ENCODE data around the gene LRCOL1.
A peak's percentile ranks its signal among the peaks of the same experiment; 100 is the strongest.

Gene LRCOL1

GRCh38 chr12:132581348-132582057, 28.9 kb downstream of the LRCOL1 start:
- DNase-seq, result no peak

- no peak for DNase-seq
These were observed 29.6 kb downstream of the LRCOL1 start for GRCh38 chr12:132580701-132581292.

- DNase-seq, result peak; percentile 71
These were observed 30.6 kb downstream of the LRCOL1 start for GRCh38 chr12:132579744-132580143.

DNA sequence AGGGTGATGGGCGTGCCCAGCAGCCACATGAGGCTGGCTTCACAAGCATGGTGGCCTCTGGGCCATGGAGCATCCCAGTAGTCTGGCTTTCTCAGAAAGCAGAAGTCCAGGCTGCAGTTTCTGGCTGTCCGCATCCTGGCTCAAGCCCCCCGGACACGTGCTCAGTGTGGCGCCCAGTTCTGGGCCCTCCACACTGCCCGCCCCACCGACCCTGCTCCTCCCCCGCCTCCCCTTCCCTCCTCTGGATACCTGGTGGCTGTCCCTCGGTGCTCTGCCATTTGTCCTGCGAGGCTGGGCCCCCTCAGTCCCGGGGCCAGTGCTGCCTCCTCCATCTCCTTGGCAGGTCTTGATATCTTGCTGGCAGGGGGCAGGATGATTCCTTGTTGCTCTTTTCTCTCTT, 31.6 kb downstream of the LRCOL1 start:
- no peak for DNase-seq

DNA sequence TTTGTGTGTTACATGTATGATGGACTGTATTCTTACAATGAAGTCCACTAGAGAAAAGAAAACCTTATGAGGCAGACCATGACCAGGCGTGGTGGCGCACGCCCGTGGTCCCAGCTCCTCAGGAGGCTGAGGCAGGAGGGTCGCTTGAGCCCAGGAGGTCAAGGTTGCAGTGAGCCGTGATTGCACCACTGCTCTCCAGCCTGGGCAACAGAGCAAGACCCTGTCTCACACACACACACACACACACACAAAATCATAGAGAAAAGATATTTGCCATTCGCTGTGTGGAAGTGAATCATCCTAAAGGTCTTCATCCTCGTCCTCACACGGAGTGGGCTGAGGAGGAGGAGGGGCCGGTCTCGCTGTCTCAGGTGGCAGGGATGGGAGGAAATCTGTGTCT, 32.3 kb downstream of the LRCOL1 start:
- DNase-seq, result no peak

DNA sequence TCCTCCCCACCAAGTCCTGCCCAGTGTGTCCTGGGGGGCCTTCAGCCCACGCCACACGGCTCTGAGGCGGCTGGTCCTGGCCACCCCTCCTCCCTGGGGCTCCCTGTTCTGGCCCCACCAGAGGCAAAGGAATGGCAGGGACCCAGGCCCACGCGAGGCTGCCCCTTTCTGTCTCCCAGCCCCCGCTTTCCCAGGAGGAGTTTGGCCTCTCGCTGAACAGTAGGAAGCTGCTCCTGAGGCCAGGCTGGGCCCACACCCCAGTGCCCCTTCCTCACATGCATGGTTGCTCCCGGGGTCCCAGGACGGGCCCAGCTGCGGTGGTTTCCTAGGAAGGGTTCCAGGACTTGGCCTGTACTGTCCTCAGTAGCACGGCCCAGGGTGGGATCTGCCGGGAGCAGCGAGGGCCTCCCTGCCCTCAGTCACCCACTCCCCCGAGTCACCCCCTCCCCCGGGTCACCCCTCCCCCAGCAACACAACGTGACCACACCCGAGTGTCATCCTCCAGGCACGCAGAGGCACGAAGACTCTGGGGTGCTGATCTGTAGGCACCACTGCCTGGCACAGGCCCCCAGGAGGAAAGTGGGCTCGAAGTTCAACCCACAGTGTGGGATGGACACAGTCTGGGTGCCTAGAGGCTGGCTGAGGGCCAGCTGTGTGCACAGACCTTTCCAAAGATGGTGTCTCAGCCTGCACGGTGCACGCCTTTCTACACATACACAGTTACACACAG, 33.0 kb downstream of the LRCOL1 start:
- no peak for DNase-seq

DNA sequence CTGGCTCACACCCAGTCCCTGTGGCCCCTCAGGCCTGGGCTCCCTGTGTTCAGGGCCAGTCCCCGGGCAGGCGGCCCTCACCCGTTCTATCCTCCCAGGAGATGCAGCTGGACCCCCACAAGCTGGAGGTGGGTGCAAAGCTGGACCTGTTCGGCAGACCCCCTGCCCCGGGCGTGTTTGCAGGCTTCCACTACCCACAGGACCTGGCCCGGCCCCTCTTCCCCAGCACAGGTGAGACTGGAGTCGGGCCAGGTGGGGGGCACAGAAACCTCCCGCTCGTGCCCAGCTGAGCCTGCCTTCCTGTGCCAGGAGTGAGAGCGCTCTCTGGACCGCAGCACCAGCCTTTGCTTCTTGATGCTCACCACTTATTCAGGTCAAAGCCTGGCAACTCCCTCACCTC, 33.7 kb downstream of the LRCOL1 start:
- DNase-seq, result no peak

- no peak for DNase-seq
These were observed 34.7 kb downstream of the LRCOL1 start for GRCh38 chr12:132575661-132576060.

GRCh38 chr12:132574271-132574996, 35.9 kb downstream of the LRCOL1 start:
- no peak for DNase-seq

DNA sequence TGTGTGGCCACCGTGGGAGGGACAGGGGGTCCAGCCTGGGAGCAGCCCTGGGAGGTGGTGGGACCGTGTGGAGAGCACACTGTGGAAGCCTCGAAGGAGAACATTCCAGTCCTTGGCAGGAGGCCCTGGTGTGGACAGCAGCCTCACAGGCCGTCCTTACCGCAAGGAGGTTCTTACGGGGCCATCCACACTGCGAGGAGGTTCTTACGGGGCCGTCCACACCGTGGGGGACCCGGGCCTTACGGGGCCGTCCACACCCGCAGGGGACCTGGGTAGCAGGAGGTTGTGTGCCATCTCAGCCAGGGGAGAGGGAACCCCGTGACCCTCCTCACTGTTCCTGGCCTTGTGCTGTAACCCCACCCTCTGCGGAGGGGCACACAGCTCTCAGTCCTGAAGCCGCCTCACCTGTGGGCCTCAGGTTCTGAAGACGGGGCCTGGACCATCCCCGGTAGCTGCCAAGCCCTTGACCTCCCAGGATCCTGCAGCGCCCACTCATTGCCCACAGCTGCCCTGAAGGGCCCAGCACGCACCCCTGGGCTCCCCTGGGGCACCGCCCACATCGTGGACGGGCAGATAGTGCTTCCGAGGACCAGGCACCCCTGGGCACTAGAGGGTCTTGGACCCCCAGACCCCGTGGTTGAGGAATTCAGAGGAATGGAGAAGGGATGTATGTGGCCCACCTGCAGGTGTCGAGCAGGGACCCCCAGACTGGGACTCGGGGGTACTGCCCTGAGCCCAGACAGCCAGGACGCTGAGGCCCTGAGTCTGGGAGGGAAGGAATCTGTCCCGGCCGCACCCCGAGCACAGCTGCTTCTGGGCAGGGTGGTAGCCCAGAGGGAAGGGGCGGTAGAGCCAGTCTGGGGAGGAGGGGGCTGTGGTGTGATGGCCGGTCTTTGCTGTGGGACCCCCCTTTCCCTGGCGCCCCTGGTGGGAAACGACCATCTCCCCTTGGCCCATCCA, 37.3 kb downstream of the LRCOL1 start:
- DNase-seq, result no peak

- no peak for DNase-seq
These were observed 38.3 kb downstream of the LRCOL1 start for GRCh38 chr12:132572106-132572505.

GRCh38 chr12:132571598-132571997, 38.8 kb downstream of the LRCOL1 start:
- DNase-seq, result no peak

DNA sequence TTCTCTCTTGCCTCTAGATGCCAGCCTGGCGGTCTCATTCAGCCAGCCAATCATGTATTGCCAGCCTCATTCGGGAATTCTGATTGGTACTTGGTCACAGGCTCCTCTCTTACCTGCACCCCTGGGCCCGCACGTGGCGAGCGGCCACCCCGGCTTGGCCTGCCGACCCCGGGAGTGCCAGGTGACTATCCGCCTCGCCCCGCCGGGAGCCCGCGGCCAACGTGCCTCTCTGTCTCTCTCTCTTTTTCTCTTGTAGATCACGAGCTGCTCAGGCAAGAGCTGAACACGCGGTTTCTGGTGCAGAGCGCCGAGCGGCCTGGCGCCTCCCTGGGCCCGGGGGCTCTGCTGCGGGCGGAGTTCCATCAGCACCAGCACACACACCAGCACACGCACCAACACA, 39.3 kb downstream of the LRCOL1 start:
- DNase-seq, result no peak

DNA sequence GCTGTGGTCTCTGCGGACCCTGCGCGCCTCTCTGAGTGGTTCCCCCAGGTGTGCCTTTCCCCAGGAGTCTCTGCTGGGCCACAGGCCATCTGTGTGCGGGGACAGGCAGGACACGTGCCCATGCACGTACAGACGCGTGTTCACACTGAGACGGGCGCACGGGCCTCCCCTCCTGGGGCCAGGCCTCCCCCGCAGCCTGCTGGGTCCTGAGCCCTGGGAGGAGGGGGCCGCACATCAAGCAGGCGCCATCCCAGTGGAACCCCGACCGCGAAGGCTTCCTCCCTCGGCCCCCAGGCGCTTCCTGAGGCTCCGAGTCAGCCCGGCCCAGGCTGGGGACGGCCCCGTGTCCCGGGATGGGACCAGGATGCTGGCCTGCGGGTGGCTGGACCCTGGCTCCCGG, 39.7 kb downstream of the LRCOL1 start:
- no peak for DNase-seq

GRCh38 chr12:132569856-132570480, 40.4 kb downstream of the LRCOL1 start:
- DNase-seq, result no peak

DNA sequence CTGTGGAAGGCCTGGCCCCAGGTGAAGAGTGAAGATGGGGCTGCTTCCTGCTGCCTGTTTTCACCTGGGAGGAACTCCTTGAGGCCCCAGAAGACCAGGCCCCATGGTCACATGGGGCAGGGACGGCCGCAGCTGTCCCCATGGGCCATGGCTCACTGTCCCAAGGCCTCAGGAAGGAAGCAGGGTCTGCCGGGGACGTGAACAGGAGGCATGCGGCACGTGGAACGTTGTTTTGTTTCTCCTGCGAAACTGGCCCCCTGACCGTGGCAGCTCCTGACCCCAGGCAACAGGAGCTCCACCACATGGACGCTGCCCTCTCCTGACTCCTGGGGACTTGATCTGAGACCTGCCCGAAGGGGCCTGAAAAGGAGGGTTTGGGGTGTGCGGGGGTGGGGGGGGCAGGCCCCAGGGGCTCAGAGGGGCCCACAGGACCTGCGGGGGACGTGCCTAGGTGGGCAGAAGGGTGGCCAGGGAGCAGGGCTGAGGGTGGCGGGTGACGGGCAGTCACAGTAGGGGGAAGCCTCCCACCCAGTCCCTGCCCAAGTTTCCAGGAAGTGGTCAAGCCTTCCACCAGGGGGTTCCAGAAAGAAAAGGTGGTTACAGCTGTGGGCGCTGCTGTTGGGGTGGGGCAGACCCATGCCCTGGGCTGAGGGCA, 41.4 kb downstream of the LRCOL1 start:
- no peak for DNase-seq

DNA sequence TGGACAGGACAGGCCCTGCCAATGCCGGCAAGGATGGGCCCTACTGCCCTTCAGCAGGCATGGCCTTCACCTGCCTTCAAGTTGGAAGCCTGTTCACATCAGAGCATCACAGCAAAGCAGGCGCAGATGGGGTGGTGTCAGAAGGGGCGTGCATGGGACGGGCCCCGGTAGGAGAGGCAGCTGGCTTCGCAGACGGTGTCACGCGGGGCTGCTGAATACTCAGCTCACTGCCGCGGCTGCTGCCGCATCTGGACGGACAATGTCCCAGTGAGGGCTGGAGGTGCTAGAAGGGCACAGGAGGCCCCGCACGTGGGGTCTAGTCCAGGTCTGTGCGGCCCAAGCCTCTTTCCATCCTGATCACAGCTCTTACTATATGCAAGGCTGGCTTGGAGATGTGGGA, 42.1 kb downstream of the LRCOL1 start:
- DNase-seq, result no peak

DNA sequence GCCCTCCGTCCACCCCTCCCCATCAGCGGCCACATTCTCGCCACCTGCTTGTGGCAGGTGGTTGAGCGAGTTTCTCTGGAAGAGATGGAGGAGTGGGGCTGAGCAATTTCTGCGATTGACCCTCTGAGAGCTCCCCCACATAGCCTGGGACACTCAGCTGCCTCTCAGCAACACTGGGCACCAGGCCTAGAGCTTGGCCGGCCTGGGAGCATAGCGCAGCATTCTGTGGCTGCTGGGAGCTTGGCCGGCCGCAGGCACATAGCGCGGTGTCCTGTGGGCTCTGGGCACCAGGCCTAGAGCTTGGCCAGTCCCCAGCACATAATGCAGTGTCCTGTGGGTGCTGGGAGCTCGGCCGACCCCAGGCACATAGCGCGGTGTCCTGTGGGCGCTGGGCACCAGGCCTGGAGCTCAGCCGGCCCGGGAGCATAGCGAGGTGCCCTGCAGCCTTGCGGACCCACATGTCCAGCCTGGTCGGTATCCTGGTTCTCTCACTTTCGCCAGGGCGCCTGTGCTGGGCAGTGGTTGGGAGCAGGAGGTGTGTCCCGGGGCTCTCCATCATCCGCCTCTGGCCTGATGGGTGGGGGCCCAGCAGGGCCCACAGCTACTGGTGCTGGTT, 43.8 kb downstream of the LRCOL1 start:
- DNase-seq, result no peak

GRCh38 chr12:132565365-132565764, 45.0 kb downstream of the LRCOL1 start:
- DNase-seq, result no peak

DNA sequence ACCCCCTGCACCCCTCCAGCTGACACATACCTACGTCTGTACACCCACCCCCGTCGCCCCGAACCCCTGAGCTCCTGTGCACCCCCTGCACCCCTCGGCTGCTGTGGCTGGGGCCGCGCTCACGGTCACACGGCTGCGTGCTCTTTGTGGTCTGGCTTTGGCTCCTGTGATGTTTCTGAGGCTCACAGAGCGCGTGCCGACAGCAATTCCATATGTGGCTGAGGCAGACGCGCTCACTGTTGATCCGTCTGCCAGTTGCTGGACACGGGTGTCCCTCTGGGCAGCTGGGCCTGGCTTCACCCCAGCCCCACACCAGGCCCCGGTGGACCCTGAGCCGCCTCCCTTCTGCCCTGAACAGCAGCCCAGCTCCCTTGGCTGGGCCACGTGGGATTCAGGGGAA, 46.5 kb downstream of the LRCOL1 start:
- no peak for DNase-seq

DNA sequence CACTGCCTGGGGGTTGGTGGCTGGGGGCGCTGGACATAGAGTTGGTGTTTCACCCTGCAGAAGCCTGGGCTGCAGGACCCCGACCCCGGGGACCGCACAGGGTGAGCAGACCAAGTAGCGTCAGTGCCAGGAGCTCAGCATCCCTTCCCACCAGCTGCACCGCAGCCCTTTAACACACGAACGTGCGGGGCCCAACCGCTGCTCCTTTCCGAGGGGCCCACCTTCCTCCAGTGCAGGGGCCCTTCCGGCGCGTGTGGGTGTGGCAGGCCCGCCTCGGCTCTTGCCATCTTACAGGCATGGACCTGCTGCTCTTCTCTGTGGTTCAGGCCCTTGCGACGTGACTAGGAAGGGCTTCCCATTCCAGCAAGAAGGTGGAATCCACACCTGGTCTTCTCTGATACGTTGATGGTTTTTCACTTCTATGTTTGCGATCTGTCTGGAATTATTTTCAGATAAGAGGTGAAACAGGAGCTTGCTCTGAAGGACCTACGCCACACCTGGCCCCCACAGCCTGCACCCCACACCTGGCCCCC, 47.8 kb downstream of the LRCOL1 start:
- DNase-seq, result no peak

Data from femur (tissue), 1 donor.